Kidney (tissue), 14 donors: ENCODE data around the gene DAB1. TPM values are rescaled to one million over a fixed set of nuclear protein-coding genes. Genes with fewer than 3 reads are reported as not detected.

Experiments used
- DNase-seq, 5 donors: peaks; one replicate each; pipeline ENCODE4 v3.0.0-alpha.2; 2013 to 2020
- FAIRE-seq: peaks from 2 replicates; lab custom pipeline; 2012; peaks lifted over from hg19 to GRCh38; lab: Jason Lieb, UNC
- H3K27ac ChIP-seq, 2 donors: one replicate each; pipeline ENCODE4 v1.7.0; 2013; ENCODE audit warnings: low read depth in 2 of 2, low read length in 2 of 2, inconsistent platforms in 1 of 2
- H3K27me3 ChIP-seq: one replicate; pipeline ENCODE4 v1.7.1; 2013; ENCODE audit warnings: low read length, inconsistent platforms; ENCODE audit not compliant: control insufficient read depth, insufficient read depth
- H3K36me3 ChIP-seq, 3 donors: one replicate each; pipeline versions ENCODE4 v1.7.0 to v1.7.1; 2013; ENCODE audit warnings: low read length in 3 of 3, control low read depth in 1 of 3, inconsistent platforms in 1 of 3; ENCODE audit not compliant: insufficient read depth in 3 of 3, control insufficient read depth in 2 of 3
- H3K4me1 ChIP-seq, 3 donors: one replicate each; pipeline versions ENCODE4 v1.7.0 to v1.7.1; 2013; ENCODE audit warnings: low read length in 3 of 3, inconsistent platforms in 1 of 3, low read depth in 1 of 3; ENCODE audit not compliant: control insufficient read depth in 2 of 3, insufficient read depth in 2 of 3
- H3K4me3 ChIP-seq, 3 donors: one replicate each; pipeline versions ENCODE4 v1.7.0 to v1.8.1; 2013; ENCODE audit warnings: low read length in 3 of 3, control low read depth in 1 of 3, inconsistent platforms in 1 of 3
- H3K9ac ChIP-seq, 3 donors: one replicate each; pipeline versions ENCODE4 v1.7.0 to v1.7.1; 2013; ENCODE audit warnings: low read length in 3 of 3, control low read depth in 1 of 3, inconsistent platforms in 1 of 3
- H3K9me3 ChIP-seq, 3 donors: one replicate each; pipeline versions ENCODE4 v1.7.0 to v1.7.1; 2013; ENCODE audit warnings: low read length in 3 of 3, control low read depth in 1 of 3, inconsistent platforms in 1 of 3; ENCODE audit not compliant: control insufficient read depth in 2 of 3, insufficient read depth in 1 of 3
- intact Hi-C: fragments of 100-400 bp; cut with DNase I; formaldehyde crosslinking; loops from one replicate; pipeline ENCODE4 v1.11.1; 2022
- polyA plus RNA-seq: library from polyadenylated mRNA; stranded (reverse); fragments of 350-450 nt; fragmentation: Illumina TruSeq; extraction: RNeasy Lipid Tissue Mini Kit (QIAGEN cat#74804); gene quantifications from one replicate; pipeline ENCODE4 v1.2.3, GENCODE V29; 2014; ENCODE audit warnings: low read depth, low replicate concordance; ENCODE audit not compliant: insufficient read depth
- total RNA-seq: library from RNA; stranded (reverse); fragmentation: NEBNext Ultra II Directional; extraction: Animal tissue kit (Norgen Biotek cat#: 25700); gene quantifications from one replicate; pipeline ENCODE4 v1.2.1, GENCODE V29; 2021
- TF ChIP-seq, protein P1 (sequence below): IDR thresholded peaks from 3 replicates; pipeline ENCODE4 v1.5.1; 2012; ENCODE audit warnings: mild to moderate bottlenecking, moderate library complexity, borderline replicate concordance; ENCODE audit not compliant: insufficient read depth; ENCODE audit errors: extremely low read depth
- donor health status: control.
- donor health status: control.
- donor health status: control.
- donor health status: control.
- donor health status: control.
- donor health status: DM: yes; HTN: yes; CAD: no.
- donor health status: Normal renal cell carcinoma (clear cell type).

DAB1 gene
- total and polyA plus RNA-seq, 2 donors from 2014 or later = 2.3 TPM; not detected in 1

DNA sequence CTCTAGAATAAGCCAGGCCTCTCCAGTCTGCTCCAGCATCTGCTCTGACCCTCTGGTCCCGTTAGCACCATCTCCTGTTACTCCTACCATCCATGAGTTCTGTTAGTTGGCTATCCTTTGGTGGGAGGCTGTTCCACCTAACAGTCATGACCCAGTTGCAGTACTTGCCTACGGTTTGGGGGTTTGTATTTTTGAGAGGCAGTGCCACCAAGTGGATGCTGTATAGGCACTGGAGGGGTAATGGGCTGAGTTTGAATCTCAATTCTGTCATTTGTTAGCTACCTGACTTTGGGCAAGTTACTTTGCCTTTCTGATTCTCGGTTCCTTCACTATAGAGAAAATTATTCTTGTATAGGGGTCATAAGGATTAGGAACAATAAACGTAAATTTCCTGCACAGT lies 445.9 kb downstream of the DAB1 start:
- H3K9ac ChIP-seq = no peak overlapping the region
- H3K27me3 ChIP-seq = no peaks in the 10 kb centered on the region
- no peak overlapping the region for H3K4me3 ChIP-seq
- TF ChIP-seq, protein P1, sequence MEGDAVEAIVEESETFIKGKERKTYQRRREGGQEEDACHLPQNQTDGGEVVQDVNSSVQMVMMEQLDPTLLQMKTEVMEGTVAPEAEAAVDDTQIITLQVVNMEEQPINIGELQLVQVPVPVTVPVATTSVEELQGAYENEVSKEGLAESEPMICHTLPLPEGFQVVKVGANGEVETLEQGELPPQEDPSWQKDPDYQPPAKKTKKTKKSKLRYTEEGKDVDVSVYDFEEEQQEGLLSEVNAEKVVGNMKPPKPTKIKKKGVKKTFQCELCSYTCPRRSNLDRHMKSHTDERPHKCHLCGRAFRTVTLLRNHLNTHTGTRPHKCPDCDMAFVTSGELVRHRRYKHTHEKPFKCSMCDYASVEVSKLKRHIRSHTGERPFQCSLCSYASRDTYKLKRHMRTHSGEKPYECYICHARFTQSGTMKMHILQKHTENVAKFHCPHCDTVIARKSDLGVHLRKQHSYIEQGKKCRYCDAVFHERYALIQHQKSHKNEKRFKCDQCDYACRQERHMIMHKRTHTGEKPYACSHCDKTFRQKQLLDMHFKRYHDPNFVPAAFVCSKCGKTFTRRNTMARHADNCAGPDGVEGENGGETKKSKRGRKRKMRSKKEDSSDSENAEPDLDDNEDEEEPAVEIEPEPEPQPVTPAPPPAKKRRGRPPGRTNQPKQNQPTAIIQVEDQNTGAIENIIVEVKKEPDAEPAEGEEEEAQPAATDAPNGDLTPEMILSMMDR = no peak
- H3K36me3 ChIP-seq = no peaks in the 10 kb centered on the region
- H3K27ac ChIP-seq = no peak overlapping the region
- intact Hi-C loops = no loop called here
- FAIRE-seq = no peak
- no peak for DNase-seq
- H3K4me1 ChIP-seq = no peaks in the 10 kb centered on the region
- no peaks in the 10 kb centered on the region for H3K9me3 ChIP-seq

DNA sequence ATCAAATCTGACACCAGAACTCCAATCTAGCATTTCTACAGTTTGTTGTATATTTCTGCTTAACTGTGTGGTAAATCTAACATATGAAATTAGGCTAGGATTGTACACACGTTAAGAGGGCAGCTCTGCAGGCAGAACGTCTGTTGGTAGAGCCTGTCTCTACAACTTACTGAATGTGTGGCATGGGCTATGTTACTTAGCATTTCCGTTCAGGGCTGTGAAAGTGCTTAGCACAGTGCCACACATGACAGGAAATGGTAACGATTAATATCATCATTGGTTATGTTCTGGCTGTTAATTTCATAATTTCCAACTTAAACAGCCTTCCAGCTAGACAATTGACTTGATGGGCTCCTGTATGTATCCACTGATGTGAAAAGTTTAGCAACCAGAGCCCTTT lies 448.4 kb downstream of the DAB1 start:
- TF ChIP-seq, protein P1 = no peak
- no peak overlapping the region for H3K9ac ChIP-seq
- no peaks in the 10 kb centered on the region for H3K36me3 ChIP-seq
- H3K27me3 ChIP-seq = no peaks in the 10 kb centered on the region
- DNase-seq (no peak), FAIRE-seq (no peak)
- no peaks in the 10 kb centered on the region for H3K9me3 ChIP-seq
- H3K4me1 ChIP-seq = no peaks in the 10 kb centered on the region
- H3K27ac ChIP-seq = no peak overlapping the region
- no peak overlapping the region for H3K4me3 ChIP-seq
- intact Hi-C loops = no loop called here

DNA sequence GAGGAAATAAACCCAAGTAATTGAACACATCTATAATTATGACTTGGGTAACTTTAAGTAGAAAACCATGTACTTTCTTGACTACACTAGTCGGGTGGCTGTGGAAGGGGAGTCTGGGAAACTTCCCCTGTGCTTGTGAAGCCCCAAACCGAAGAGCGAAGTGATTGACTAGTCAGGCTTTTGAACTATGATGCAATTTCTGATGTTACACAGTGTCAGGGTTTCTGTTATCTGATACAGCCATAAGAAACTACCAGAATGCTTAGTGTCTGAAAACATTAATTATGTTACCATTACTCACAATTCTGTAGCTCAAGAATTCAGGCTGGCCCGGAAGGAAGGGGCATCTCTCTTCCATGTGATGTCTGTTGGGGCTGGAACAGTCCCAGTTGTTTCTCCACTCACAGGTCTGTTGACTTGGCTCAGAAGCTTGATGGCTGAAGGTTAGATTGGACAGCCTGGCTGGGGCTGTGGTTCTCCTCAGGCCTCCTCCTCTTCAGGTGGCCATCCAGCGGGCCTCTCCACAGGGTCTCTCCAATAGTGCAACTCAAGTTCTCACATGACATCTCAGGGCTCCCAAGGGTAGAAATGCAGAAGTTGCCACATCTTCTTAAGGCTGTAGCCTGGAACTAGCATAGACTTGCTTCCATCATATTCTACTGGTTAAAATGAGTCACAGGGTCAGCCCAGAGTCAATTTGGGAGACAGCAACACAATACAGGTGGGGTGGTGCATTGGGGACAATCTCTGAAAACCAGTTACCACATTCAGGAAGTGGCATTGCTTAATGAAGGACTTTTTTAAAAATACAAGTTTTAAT lies 449.7 kb downstream of the DAB1 start:
- intact Hi-C loops = no loop called here
- no peak for FAIRE-seq

More for the DNA sequence above, 449.7 kb downstream of the DAB1 start:
- no peak for DNase-seq
- Histone ChIP-seq H3K27me3 (no peaks in the 10 kb centered on the region), H3K9me3 (no peaks in the 10 kb centered on the region), H3K9ac (no peak overlapping the region), H3K36me3 (no peaks in the 10 kb centered on the region), H3K27ac (no peak overlapping the region), H3K4me3 (no peak overlapping the region), H3K4me1 (no peaks in the 10 kb centered on the region)
- TF ChIP-seq, protein P1 = no peak
